Astrocyte of the cerebellum (primary cell): ENCODE measurements around the gene CPNE2.
A peak's percentile ranks its signal among the peaks of the same experiment; 100 is the strongest.

Source experiments
- DNase-seq: peaks from one replicate; pipeline ENCODE4 v3.0.0-alpha.2; 2011; ENCODE audit warnings: low read depth
- H3K4me3 ChIP-seq: 2 replicates; pipeline ENCODE4 v1.5.1; 2011; ENCODE audit warnings: mild to moderate bottlenecking, low read depth, low read length, moderate library complexity
- in situ Hi-C: cut with HindIII; loops from 2 replicates; pipeline ENCODE4 v1.10.0; 2017; ENCODE audit warnings: low sequenced_read_pairs
- TF ChIP-seq, protein P1 (sequence below): IDR thresholded peaks from 2 replicates; pipeline ENCODE4 v1.5.1; 2012; ENCODE audit warnings: low read length, low read depth, moderate library complexity, mild to moderate bottlenecking; ENCODE audit errors: missing control alignments

CPNE2 gene

GRCh38 chr16:57165483-57165882 is 73.1 kb downstream of the CPNE2 start:
- TF ChIP-seq, protein P1, sequence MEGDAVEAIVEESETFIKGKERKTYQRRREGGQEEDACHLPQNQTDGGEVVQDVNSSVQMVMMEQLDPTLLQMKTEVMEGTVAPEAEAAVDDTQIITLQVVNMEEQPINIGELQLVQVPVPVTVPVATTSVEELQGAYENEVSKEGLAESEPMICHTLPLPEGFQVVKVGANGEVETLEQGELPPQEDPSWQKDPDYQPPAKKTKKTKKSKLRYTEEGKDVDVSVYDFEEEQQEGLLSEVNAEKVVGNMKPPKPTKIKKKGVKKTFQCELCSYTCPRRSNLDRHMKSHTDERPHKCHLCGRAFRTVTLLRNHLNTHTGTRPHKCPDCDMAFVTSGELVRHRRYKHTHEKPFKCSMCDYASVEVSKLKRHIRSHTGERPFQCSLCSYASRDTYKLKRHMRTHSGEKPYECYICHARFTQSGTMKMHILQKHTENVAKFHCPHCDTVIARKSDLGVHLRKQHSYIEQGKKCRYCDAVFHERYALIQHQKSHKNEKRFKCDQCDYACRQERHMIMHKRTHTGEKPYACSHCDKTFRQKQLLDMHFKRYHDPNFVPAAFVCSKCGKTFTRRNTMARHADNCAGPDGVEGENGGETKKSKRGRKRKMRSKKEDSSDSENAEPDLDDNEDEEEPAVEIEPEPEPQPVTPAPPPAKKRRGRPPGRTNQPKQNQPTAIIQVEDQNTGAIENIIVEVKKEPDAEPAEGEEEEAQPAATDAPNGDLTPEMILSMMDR = no peak
- H3K4me3 ChIP-seq = no peak overlapping the region
- in situ Hi-C loops = loop anchor here (10.0 kb wide), 1 partner anchor 91 kb away; no protein-coding TSS in a partner anchor
- no peak for DNase-seq

GRCh38 chr16:57165938-57166337 is 73.6 kb downstream of the CPNE2 start:
- H3K4me3 ChIP-seq = no peak overlapping the region
- TF ChIP-seq, protein P1 = no peak
- DNase-seq = peak; percentile 43
- in situ Hi-C loops = loop anchor here (10.0 kb wide), 1 partner anchor 91 kb away; no protein-coding TSS in a partner anchor

GRCh38 chr16:57166451-57166850 is 74.1 kb downstream of the CPNE2 start:
- no peak overlapping the region for H3K4me3 ChIP-seq
- DNase-seq = no peak
- in situ Hi-C loops = loop anchor here (10.0 kb wide), 1 partner anchor 92 kb away; no protein-coding TSS in a partner anchor
- TF ChIP-seq, protein P1 = no peak

DNA sequence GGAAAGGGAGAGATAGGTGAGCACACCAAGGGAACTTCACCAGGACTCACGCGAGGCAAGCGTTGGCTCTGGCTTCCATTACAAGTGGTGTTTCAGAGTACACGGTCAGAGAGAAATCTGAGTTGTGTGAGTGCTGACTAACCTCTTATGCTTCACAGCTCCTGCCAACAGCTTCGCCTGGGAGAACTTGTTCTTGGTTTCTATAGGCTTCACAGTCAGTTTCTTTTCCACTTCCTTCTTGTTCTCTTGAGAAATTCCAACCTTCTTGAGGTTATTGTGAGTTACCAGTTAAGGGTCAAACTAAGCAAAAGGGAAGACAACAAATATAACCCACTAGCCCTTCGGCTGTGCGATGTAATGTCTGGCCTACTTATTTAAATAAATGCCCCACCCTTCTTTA is 74.6 kb downstream of the CPNE2 start:
- in situ Hi-C loops = loop anchor here (10.0 kb wide), 1 partner anchor 92 kb away; no protein-coding TSS in a partner anchor
- TF ChIP-seq, protein P1 = no peak
- peak; percentile 33 for DNase-seq
- no peak overlapping the region for H3K4me3 ChIP-seq

DNA sequence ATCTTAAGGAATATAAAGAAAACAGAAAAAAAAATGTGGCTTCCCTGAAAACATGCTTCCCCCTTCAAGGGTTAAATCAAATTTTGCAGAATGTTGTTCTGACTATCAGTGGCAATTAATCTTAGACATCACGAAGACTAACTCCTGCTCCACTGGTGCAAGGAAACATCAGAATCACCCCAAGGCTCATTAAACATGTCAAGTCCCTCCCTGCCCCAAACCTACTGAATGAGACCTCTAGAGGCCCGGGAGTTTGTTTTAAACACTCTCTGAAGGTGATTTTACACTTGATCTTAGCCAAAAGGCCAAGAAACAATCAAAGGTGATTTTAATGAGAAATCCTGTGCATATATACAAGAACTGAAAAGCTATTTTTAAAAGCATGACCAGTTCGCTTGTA is 75.2 kb downstream of the CPNE2 start:
- TF ChIP-seq, protein P1 = no peak
- in situ Hi-C loops = loop anchor here (10.0 kb wide), 1 partner anchor 93 kb away; no protein-coding TSS in a partner anchor
- no peak for DNase-seq
- H3K4me3 ChIP-seq = no peak overlapping the region

DNA sequence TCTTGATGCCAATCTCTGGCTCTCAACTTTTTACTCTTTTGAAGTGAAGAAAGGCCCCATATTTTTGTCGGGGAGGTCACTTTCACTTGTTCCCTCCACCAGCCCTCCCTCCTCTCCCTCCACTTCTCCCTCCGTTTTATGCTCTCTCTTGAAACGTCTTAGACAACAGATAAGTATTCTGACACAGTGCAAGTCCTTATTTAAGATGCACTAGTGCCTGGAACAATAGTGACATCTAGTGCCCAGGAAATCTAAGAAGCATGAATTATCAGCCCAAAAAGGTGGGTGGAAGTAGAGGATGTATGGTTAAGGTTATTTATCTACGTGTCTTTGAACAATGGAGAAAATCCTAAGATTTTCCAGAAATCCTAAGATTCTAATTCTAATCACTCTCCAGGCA is 75.6 kb downstream of the CPNE2 start:
- TF ChIP-seq, protein P1 = peak; percentile 70
- DNase-seq = peak; percentile 70
- H3K4me3 ChIP-seq = no peak overlapping the region
- in situ Hi-C loops = loop anchor here (10.0 kb wide), 1 partner anchor 93 kb away; no protein-coding TSS in a partner anchor

GRCh38 chr16:57169327-57169726 is 76.9 kb downstream of the CPNE2 start:
- in situ Hi-C loops = loop anchor here (10.0 kb wide), 1 partner anchor 95 kb away; no protein-coding TSS in a partner anchor
- no peak for DNase-seq
- TF ChIP-seq, protein P1 = no peak
- no peak overlapping the region for H3K4me3 ChIP-seq
